ENCODE data around the gene GDF10. TPM values are rescaled to one million over a fixed set of nuclear protein-coding genes. Genes with fewer than 3 reads are reported as not detected.

The GDF10 gene
- total and polyA plus RNA-seq, 9 of the 15 experiments (the other 6 are each of a cell fraction or from before 2014, with no cell fraction given): 0.03 to 0.20 (median 0.11) TPM; not detected in 6

DNA sequence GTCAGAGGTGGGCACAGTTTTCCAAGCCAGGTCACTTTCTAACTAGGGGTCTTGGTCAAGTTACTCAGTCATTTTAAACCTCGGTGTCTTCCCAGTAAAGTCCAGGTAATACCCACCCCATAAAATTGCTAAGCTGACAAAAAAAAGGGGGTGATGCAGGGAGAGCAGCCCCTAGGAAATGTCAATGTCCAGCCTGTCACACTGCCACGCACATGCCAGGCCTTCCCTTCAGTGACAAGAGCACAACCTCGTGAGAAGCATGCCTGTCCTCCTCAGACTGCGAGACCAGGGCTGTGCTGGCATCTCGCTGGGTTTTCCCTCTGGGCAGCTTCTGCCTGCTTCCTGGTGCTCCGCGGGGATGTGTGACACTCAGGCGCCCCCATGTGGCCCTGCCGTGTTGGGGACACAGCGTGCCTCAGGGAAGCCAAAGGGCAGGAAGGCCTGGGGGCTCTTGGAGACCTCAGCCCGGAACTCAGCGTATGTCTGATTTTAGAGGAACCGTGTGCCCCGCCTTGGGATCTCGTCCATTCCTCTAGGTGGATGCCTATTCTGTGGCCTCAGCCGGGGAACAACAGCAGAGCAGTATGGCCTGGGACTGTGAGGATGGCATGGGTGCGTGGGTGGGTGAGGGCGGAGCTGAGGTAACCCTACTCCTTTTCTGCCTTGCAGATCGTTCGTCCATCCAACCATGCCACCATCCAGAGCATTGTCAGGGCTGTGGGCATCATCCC, 12.1 kb downstream of the GDF10 start (continued):
- TF ChIP-seq, protein P1, sequence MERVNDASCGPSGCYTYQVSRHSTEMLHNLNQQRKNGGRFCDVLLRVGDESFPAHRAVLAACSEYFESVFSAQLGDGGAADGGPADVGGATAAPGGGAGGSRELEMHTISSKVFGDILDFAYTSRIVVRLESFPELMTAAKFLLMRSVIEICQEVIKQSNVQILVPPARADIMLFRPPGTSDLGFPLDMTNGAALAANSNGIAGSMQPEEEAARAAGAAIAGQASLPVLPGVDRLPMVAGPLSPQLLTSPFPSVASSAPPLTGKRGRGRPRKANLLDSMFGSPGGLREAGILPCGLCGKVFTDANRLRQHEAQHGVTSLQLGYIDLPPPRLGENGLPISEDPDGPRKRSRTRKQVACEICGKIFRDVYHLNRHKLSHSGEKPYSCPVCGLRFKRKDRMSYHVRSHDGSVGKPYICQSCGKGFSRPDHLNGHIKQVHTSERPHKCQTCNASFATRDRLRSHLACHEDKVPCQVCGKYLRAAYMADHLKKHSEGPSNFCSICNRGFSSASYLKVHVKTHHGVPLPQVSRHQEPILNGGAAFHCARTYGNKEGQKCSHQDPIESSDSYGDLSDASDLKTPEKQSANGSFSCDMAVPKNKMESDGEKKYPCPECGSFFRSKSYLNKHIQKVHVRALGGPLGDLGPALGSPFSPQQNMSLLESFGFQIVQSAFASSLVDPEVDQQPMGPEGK (CRISPR knock-in tag; IDR thresholded peaks at IDR 0.05; ENCODE audit: borderline replicate concordance): no peak
- TF ChIP-seq FOXK1 (CRISPR knock-in tag; IDR thresholded peaks at IDR 0.05; ENCODE audit: borderline replicate concordance) (no peak), POLR3G (IDR thresholded peaks at IDR 0.05; ENCODE audit: extremely low read depth, insufficient read length, insufficient replicate concordance) (no peak), BMI1 (IDR thresholded peaks at IDR 0.05; ENCODE audit: low read length) (no peak), RBM15 (IDR thresholded peaks at IDR 0.05; ENCODE audit: insufficient read depth, low read length) (no peak), TRIM28 (IDR thresholded peaks at IDR 0.05) (no peak), CTBP1 (IDR thresholded peaks at IDR 0.05; ENCODE audit: borderline replicate concordance) (0 out of 2 replicates have a peak, but pooled peaks have one; percentile 33), CBX3 (IDR thresholded peaks at IDR 0.05; ENCODE audit: borderline replicate concordance in 1 of 2, low read length in 2 of 2) (no peak), CBX5 (IDR thresholded peaks at IDR 0.05; ENCODE audit: borderline replicate concordance, low read depth) (no peak), CEBPB (tag; IDR thresholded peaks at IDR 0.05) (no peak), YY1 (IDR thresholded peaks at IDR 0.05; ENCODE audit: borderline replicate concordance in 1 of 3, control insufficient read depth in 1 of 3, extremely low read depth in 1 of 3, insufficient read depth in 3 of 3, insufficient read length in 1 of 3, insufficient replicate concordance in 2 of 3, low read depth in 1 of 3, low read length in 2 of 3) (no peak), ZSCAN29 (IDR thresholded peaks at IDR 0.05) (no peak), ERF (CRISPR knock-in tag; IDR thresholded peaks at IDR 0.05) (no peak), ZNF354B (CRISPR knock-in tag; IDR thresholded peaks at IDR 0.05) (no peak), MYNN (IDR thresholded peaks at IDR 0.05) (peak; percentile 28; the same call in 1 of the 2 replicates), MYNN (CRISPR knock-in tag; IDR thresholded peaks at IDR 0.05) (no peak), ZNF197 (CRISPR knock-in tag; IDR thresholded peaks at IDR 0.05; ENCODE audit: low read depth) (no peak), TCF3 (CRISPR knock-in tag; IDR thresholded peaks at IDR 0.05) (no peak), ZNF76 (CRISPR knock-in tag; IDR thresholded peaks at IDR 0.05; ENCODE audit: borderline replicate concordance) (no peak)
- TF ChIP-seq, protein P2, sequence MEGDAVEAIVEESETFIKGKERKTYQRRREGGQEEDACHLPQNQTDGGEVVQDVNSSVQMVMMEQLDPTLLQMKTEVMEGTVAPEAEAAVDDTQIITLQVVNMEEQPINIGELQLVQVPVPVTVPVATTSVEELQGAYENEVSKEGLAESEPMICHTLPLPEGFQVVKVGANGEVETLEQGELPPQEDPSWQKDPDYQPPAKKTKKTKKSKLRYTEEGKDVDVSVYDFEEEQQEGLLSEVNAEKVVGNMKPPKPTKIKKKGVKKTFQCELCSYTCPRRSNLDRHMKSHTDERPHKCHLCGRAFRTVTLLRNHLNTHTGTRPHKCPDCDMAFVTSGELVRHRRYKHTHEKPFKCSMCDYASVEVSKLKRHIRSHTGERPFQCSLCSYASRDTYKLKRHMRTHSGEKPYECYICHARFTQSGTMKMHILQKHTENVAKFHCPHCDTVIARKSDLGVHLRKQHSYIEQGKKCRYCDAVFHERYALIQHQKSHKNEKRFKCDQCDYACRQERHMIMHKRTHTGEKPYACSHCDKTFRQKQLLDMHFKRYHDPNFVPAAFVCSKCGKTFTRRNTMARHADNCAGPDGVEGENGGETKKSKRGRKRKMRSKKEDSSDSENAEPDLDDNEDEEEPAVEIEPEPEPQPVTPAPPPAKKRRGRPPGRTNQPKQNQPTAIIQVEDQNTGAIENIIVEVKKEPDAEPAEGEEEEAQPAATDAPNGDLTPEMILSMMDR (IDR thresholded peaks at IDR 0.05 in 2 of 3, conservative IDR thresholded peaks at IDR 0.05 in 1 of 3; ENCODE audit: insufficient read depth in 2 of 3, low read depth in 1 of 3, low read length in 3 of 3): peak; percentile 90 to 93 (median 91)
- TF ChIP-seq, protein P3, sequence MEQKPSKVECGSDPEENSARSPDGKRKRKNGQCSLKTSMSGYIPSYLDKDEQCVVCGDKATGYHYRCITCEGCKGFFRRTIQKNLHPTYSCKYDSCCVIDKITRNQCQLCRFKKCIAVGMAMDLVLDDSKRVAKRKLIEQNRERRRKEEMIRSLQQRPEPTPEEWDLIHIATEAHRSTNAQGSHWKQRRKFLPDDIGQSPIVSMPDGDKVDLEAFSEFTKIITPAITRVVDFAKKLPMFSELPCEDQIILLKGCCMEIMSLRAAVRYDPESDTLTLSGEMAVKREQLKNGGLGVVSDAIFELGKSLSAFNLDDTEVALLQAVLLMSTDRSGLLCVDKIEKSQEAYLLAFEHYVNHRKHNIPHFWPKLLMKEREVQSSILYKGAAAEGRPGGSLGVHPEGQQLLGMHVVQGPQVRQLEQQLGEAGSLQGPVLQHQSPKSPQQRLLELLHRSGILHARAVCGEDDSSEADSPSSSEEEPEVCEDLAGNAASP (IDR thresholded peaks at IDR 0.05): no peak
- TF ChIP-seq, protein P4, sequence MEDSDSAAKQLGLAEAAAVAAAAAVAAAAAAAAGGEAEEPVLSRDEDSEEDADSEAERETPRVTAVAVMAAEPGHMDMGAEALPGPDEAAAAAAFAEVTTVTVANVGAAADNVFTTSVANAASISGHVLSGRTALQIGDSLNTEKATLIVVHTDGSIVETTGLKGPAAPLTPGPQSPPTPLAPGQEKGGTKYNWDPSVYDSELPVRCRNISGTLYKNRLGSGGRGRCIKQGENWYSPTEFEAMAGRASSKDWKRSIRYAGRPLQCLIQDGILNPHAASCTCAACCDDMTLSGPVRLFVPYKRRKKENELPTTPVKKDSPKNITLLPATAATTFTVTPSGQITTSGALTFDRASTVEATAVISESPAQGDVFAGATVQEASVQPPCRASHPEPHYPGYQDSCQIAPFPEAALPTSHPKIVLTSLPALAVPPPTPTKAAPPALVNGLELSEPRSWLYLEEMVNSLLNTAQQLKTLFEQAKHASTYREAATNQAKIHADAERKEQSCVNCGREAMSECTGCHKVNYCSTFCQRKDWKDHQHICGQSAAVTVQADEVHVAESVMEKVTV (CRISPR knock-in tag; IDR thresholded peaks at IDR 0.05): peak; percentile 78

Data from K562 (cell line).